ENCODE data around the gene ACAP3.

GRCh38 chr1:1347663-1348419 is 40.1 kb upstream of the ACAP3 start:
- TF ChIP-seq CTCF (IDR thresholded peaks at IDR 0.05; ENCODE audit: low read depth, low read length, missing input control) (no peak), REST (IDR thresholded peaks at IDR 0.05) (no peak), EGR1 (IDR thresholded peaks at IDR 0.05; ENCODE audit: low read depth in 2 of 2) (no peak), YY1 (IDR thresholded peaks at IDR 0.05) (no peak), RXRA (IDR thresholded peaks at IDR 0.05) (peak; percentile 37 to 49), RAD21 (IDR thresholded peaks at IDR 0.05) (no peak), JUND (IDR thresholded peaks at IDR 0.05) (no peak)

Data from liver (tissue), 3 donors.